Vagina (tissue), 2 donors: ENCODE data around the gene FAM3B. TPM values are rescaled to one million over a fixed set of nuclear protein-coding genes. Genes with fewer than 3 reads are reported as not detected.

Experiments used
- DNase-seq, 2 donors: peaks; one replicate each; pipeline ENCODE4 v3.0.0-alpha.2; 2017; ENCODE audit errors: extremely low spot score in 2 of 2
- H3K27ac ChIP-seq: fragments of 200-600 bp; sonication (generic); one replicate; pipeline ENCODE4 v1.5.1; 2019
- H3K27me3 ChIP-seq: fragments of 200-600 bp; sonication (generic); one replicate; pipeline ENCODE4 v1.5.1; 2019
- H3K36me3 ChIP-seq, 2 donors: fragments of 200-600 bp; sonication (generic); one replicate each; pipeline ENCODE4 v1.5.1; 2017 to 2019
- H3K4me1 ChIP-seq: fragments of 200-600 bp; sonication (generic); one replicate; pipeline ENCODE4 v1.5.1; 2019
- H3K4me3 ChIP-seq, 2 donors: fragments of 200-600 bp; sonication (generic); 1 replicate in 1 of 2; 2 replicates in 1 of 2; pipeline ENCODE4 v1.5.1; 2016 to 2019
- H3K9me3 ChIP-seq: fragments of 200-600 bp; sonication (generic); one replicate; pipeline ENCODE4 v1.5.1; 2019
- POLR2A ChIP-seq, 2 donors: fragments of 450-650 bp; IDR thresholded peaks; one replicate each; pipeline ENCODE4 v1.6.1; 2017; ENCODE audit warnings: antibody characterized with exemption in 2 of 2, mild to moderate bottlenecking in 2 of 2, moderate library complexity in 2 of 2
- POLR2AphosphoS5 ChIP-seq, 2 donors: sonication (generic); formaldehyde crosslinking; IDR thresholded peaks; one replicate each; pipeline ENCODE4 v1.9.0; 2017; ENCODE audit warnings: antibody characterized with exemption in 2 of 2, mild to moderate bottlenecking in 2 of 2, low read depth in 1 of 2; ENCODE audit not compliant: insufficient read depth in 1 of 2
- intact Hi-C: fragments of 100-400 bp; cut with DNase I; formaldehyde crosslinking; loops from one replicate; pipeline ENCODE4 v1.15.1; 2023
- total RNA-seq: library from RNA; depleted of rRNA; stranded (reverse); fragments of >200 nt; gene quantifications from one replicate; pipeline ENCODE4 v1.2.3, GENCODE V29; 2016
- TF ChIP-seq, protein P1 (sequence below), 3 experiments: fragments of 450-650 bp in 2 of 3; fragments of 200-600 bp in 1 of 3; sonication (generic) in 1 of 3; IDR thresholded peaks; one replicate each; pipeline ENCODE4 v1.5.1; 2017 to 2019; ENCODE audit warnings: antibody characterized with exemption in 3 of 3, mild to moderate bottlenecking in 2 of 3, moderate library complexity in 2 of 3

The FAM3B gene
- total RNA-seq, 1 donor from 2014 or later = 2.9 TPM

DNA sequence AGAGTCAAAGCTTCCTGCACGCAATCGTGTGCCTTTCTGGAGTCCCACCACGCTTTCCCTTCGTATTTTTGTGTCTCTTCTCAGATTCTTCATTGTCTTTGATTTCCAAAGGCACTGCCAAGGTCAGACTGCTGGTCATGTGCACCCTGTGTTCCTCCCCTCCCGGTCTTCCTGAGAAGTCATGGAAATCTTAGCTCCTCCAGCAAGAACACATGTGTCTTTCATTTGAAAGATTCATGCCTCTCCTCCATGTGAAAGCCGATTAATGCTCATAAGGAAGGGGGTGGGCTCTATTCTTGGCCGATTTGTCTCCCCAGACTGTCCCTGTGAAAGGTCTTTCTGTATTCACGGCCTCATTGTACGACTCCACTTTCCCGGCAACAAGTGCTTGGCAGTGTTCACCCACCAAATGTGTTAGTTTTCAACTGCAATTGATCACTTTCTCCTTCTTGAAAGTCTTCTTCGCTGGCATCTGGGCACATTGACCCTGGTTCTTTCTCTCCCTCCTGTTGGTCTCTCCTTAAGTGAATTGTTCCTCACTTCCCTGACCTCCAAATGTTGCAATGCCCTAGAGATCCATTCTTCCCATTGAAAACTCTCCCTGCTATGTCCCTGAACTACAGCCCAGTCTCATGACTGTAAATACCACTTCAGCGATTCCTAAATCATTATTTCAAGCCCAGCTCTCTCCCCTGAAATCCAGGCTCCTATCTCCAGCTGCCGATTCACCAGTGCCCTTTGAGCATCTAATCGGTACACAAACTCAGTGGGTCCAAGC lies 70.6 kb downstream of the FAM3B start:
- Histone ChIP-seq H3K27me3 (no peaks in the 10 kb centered on the region), H3K36me3 (peaks cover 0 to 8% of the 10 kb centered on the region in 2 donors), H3K9me3 (no peaks in the 10 kb centered on the region), H3K4me3 (no peak overlapping the region), H3K27ac (peak overlapping the region; percentile 62), H3K4me1 (peaks cover 13% of the 10 kb centered on the region)
- no peak for DNase-seq
- intact Hi-C loops = no loop called here
- TF ChIP-seq, protein P1, sequence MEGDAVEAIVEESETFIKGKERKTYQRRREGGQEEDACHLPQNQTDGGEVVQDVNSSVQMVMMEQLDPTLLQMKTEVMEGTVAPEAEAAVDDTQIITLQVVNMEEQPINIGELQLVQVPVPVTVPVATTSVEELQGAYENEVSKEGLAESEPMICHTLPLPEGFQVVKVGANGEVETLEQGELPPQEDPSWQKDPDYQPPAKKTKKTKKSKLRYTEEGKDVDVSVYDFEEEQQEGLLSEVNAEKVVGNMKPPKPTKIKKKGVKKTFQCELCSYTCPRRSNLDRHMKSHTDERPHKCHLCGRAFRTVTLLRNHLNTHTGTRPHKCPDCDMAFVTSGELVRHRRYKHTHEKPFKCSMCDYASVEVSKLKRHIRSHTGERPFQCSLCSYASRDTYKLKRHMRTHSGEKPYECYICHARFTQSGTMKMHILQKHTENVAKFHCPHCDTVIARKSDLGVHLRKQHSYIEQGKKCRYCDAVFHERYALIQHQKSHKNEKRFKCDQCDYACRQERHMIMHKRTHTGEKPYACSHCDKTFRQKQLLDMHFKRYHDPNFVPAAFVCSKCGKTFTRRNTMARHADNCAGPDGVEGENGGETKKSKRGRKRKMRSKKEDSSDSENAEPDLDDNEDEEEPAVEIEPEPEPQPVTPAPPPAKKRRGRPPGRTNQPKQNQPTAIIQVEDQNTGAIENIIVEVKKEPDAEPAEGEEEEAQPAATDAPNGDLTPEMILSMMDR (IDR thresholded peaks at IDR 0.05) = no peak
- TF ChIP-seq POLR2AphosphoS5 (IDR thresholded peaks at IDR 0.05; ENCODE audit: insufficient read depth in 1 of 2, low read depth in 1 of 2) (no peak), POLR2A (IDR thresholded peaks at IDR 0.05) (no peak)

DNA sequence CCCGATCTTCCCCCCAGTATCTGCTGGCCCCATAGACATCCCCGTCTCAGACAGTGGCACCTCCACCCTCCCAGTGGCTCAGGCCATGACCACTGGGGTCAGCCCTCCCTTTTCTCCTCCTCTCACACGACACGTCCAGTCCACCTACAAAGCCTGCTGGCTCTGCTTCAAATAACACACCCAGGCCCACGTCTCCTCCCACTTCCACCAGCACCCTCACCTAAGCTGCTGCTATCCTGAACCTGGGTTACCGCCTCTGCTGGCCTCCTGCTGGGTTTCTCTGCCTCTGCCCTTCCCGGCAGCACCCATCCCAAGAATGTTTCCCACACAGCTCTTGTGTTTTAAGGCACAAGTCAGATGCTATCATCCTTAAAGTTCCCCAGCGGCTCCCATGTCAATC lies 71.2 kb downstream of the FAM3B start:
- Histone ChIP-seq H3K9me3 (no peaks in the 10 kb centered on the region), H3K36me3 (peaks cover 0 to 2% of the 10 kb centered on the region in 2 donors), H3K27me3 (no peaks in the 10 kb centered on the region), H3K27ac (peak overlapping the region; percentile 62), H3K4me1 (peaks cover 13% of the 10 kb centered on the region), H3K4me3 (no peak overlapping the region)
- intact Hi-C loops = no loop called here
- no peak for TF ChIP-seq POLR2AphosphoS5 (IDR thresholded peaks at IDR 0.05; ENCODE audit: insufficient read depth in 1 of 2, low read depth in 1 of 2)
- no peak for TF ChIP-seq POLR2A (IDR thresholded peaks at IDR 0.05)
- TF ChIP-seq, protein P1 (IDR thresholded peaks at IDR 0.05) = no peak
- DNase-seq = no peak

DNA sequence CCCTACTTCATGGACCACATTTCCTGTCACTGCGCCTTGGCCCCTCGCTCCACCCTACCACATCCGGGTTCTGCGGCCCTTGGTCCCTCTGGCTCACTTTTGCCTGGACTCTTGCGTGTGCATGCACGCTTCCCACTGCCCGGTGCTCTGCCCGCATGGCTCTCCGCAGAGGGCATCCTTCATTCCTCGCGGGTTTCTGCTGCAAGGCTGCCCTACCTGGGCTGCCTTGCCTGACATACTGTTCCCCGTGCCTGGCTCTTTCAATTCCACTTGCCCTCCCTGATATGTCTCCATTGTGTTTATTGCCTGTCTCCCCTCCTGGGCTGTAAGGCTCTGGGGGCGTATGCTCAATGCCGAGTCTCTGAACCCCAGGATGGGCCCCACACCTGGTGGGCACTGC lies 71.7 kb downstream of the FAM3B start:
- H3K4me1 ChIP-seq = peaks cover 13% of the 10 kb centered on the region
- no peaks in the 10 kb centered on the region for H3K36me3 ChIP-seq
- peak overlapping the region; percentile 62 for H3K27ac ChIP-seq
- TF ChIP-seq, protein P1 (IDR thresholded peaks at IDR 0.05) = no peak
- no peak for TF ChIP-seq POLR2AphosphoS5 (IDR thresholded peaks at IDR 0.05; ENCODE audit: insufficient read depth in 1 of 2, low read depth in 1 of 2)
- TF ChIP-seq POLR2A (IDR thresholded peaks at IDR 0.05) = no peak
- no peaks in the 10 kb centered on the region for H3K27me3 ChIP-seq
- no peaks in the 10 kb centered on the region for H3K9me3 ChIP-seq
- intact Hi-C loops = no loop called here
- DNase-seq = no peak
- H3K4me3 ChIP-seq = no peak overlapping the region

DNA sequence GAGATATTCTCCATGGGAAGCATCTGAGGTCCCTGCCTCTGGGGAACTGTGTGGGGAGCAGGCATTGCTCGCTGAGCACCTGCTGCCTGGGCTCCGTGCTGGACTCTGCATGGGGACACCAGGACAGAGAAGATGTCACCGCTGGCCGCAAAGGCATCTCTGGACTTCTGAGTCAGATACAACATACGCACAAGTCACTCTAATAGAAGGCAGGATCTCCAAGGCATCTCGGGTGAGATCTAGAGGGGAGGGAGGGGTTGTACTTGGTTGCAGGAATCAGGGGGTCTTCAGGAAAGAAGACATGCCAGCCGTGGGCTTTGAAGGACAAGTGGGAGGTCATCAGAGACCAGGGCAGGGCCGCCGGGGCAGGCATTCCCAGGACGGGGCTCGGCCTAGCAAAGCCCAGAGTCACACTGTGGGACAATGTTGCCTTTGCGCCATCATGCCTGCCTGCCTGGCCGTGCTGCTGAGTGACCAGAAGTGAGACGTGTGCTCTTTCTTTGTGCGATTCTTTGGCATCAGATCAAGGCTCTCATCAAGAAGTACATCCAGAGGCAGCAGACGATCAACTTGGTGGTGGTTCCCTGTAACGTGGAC lies 73.5 kb downstream of the FAM3B start:
- H3K36me3 ChIP-seq = no peaks in the 10 kb centered on the region
- H3K4me1 ChIP-seq = peaks cover 13% of the 10 kb centered on the region
- no peak for DNase-seq
- no peaks in the 10 kb centered on the region for H3K9me3 ChIP-seq
- no peak overlapping the region for H3K4me3 ChIP-seq
- TF ChIP-seq POLR2AphosphoS5 (IDR thresholded peaks at IDR 0.05; ENCODE audit: insufficient read depth in 1 of 2, low read depth in 1 of 2) (no peak), POLR2A (IDR thresholded peaks at IDR 0.05) (no peak)
- TF ChIP-seq, protein P1 (IDR thresholded peaks at IDR 0.05) = no peak
- H3K27ac ChIP-seq = no peak overlapping the region
- H3K27me3 ChIP-seq = no peaks in the 10 kb centered on the region
- intact Hi-C loops = no loop called here
